GM21367 (cell line): ENCODE measurements around the gene FARSB.
A peak's percentile ranks its signal among the peaks of the same experiment; 100 is the strongest.
"Not testable (repeated sequence)": the region's sequence is repeated elsewhere in the genome, so short reads cannot be mapped to it uniquely, and the experiment has no call there.

Source experiments
- ATAC-seq: cut with Tn5 transposase; IDR thresholded peaks from one replicate; pipeline ENCODE4 v1.9.1; 2021; ENCODE audit not compliant: unreplicated experiment

Gene FARSB

DNA sequence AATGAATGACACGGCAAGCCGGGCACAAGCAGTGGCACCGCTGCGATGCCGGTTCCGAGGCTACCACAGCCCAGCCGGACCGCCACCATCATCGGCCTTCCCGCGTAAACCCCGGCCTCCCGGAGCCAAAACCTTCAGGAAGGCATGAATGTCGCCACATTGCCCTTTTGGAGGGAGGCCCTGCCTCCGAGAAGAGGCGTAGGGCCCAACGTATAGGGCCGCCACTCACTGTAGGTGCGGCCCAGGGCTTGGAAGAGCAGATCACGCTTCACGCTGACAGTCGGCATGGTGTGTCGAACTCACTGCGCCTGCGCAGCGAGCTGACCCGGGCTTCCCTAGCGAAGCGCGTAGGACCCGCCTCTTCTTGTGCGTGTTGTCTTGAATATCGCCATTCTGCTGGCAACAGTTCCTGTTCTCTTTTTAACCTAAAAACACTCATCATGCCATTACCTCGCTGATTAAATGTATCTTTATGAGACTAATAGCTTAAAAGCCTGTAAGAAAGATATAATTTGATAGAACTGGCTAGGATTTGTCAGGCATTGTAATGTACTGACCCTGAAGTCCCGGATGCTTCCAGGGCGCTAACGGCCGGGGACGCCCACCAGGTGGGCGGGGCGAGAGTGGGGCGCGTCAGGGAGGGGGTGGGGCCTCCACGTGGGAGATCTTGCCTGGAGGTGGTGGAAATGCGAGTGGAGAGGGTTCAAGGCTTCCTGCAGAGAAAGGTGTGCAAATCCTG lies at the start of gene FARSB:
FARSB (minus strand) TSS at position 306 of the 739 bp plus-strand sequence; CDS start at position 287, 19 bp downstream.
- ATAC-seq, result peak; percentile 88

DNA sequence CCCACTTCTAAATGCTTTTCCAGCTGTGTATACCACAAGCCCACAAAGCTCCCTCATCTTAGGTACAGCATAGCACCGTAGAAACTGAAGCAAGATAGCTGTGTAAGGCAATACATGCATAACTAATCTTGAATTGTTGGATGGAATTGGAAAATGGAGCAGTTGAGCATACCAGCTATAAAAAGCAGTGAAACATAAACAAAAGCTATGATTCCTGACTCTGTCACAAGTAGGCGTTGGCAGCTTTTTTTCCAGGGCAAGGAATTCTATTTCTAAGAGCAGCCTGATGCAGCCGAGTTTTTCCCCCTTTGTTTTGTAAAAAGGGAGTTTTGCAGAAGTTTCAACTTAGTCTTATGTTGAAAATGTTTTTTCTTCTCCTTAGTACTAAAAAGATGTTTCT lies 48.0 kb upstream of the FARSB start:
- ATAC-seq, result no peak

DNA sequence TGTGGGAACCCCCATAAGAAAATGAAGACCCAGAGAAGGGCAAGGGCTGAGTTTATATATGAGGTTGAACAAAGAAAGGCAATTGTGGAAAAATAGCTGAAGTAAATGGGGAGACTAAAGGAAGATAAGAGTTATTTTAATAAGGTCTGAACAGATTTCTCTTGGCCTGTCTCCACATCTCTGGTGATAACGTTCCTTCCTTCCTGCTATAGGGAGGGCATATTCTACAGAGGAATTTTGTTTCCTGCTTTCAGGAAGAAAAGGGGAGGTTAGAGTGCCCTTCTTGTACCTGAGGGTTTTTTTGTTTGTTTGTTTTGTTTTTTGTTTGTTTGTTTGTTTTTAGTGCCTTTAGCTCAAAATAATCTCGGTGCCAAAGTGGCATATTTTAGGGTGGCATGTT lies 47.2 kb upstream of the FARSB start:
- ATAC-seq, result no peak

DNA sequence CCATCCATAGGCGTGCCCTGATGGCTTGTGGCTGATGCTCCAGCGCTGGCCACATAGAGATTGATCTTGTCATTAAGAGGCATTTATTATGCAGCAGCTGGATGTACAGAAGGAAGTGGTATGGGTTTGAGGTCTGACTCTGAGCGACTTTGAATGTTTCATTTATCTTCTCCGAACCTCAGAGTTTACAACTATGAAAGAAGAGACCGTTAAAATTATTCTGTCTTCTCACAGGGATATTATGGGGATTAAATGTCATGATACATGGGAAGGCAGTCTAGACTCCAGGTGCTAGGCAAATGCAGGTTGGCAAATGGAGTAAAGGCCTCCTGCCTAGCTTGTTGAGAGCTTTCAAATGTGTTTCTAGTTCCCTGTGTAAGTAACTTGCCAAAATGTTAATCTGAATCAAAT lies 45.8 kb upstream of the FARSB start:
- ATAC-seq, result no peak

DNA sequence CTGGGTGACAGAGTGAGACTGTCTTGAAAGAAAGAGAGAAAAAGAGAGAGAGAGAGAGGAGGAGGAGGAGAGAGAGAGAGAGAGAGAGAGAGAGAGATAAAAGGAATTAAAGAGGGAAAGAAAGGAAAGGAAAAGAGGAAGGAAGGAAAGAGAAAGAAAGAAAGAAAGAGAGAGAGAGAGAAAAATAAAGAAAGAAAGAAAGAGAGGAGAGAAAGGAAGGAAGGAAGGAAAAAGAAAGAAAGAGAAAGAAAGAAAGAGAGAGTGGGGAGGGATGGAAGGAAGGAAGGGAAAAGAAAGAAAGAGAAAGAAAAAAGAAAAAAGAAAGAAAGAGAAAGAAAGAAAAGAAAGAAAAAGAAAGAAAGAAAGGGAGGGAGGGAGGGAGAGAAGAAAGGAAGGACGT lies 45.3 kb upstream of the FARSB start:
- ATAC-seq, result no peak

DNA sequence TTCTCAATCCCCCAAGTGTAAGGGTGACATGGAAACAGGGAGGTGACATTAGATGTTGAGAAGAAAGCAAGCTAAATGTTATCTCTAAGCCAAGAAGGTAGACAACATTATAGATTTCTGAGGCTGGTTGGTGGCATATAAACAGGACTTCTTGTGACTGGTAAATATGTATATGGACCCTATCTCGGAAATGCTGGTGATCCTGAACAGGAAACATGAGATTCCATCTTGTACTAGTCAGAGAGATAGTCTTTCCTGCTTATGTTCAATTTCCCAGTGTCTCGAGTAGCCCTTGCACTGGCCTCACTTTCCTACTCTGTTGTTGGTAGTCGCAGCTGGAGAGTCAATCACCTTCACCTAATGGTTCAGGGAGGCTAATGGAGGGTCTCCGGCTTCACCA lies 42.4 kb upstream of the FARSB start:
- ATAC-seq, result no peak

DNA sequence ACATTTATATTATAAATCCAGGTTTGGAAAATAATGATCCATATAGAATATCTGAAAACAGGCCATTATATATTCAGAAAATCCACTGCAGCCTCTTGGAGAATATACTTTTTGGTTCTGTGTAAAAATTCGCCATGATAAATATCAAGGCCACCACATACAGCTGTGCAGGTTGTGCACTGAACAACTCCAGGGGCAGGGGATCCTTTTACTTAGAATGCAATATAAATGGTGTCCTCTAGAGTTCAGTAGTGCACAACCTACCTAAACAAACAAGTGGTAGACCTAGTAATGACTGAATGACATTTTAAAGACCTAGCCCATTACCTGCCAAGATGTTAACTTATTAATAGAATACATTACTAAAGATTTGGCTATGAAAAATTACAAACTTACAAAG lies 37.9 kb upstream of the FARSB start:
- ATAC-seq, result no peak

DNA sequence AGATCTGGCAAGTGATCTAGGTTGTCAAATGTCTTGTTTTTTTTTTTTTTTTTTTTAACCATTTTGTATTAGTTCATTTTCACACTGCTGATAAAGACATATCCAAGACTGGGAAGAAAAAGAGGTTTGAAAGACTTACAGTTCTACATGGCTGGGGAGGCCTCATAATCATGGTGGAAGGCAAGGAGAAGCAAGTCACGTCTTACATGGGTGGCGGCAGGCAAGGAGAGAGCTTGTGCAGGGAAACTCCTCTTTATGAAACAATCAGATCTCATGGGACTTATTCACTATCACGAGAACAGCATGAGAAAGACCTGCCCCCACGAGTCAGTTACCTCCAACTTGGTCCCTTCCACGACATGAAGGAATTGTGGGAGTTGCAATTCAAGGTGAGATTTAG lies 37.5 kb upstream of the FARSB start:
- ATAC-seq, result not testable (repeated sequence)

DNA sequence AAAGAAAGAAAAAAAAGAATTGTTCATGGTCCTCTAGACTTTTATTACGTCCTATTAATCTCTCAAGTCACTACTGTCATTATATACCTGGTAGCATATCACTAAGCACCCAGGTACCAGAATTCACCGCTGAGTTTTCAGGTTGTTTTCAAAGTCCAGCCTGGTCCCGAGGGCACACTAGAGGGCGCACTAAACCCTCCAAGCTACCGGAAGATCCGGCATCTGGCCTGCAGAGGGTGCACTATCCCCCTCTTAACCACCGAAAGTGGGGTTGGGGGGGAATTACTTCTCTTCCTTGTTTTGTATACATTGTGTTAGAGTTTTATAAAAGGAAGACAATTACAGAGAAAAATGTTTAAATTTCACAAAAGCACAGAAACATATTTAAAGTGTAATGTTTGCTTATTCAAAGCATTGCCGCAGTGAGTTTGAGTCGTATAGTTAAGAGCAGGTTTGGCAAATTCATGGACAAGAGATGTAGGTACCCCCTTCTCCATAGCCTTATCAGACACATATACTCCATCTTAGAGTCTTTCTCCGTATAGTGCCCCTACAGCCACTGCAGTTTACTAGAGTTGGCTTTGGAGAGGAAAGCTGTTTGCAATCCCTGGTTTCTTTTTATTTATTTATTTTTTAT lies 34.8 kb upstream of the FARSB start:
- peak; percentile 91 for ATAC-seq

DNA sequence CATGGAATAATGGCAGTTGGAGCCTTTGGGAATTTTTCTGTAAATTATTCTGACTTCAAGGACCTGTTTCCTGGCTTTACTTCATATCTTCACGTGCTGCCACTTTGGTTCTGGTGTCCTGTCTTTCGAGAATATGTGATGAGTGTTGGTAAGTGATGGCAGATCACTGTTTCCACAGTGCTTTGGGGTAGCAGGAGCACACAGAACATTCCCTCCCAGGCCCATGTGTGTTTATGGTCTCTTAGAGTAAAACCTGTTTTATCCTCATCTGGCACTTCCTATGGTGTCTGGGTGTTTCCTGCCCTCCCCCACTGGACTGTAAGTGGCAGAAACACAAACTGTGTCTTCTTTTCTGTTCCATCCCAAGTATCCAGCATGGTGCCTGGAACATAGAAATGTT lies 33.4 kb upstream of the FARSB start:
- ATAC-seq, result no peak

DNA sequence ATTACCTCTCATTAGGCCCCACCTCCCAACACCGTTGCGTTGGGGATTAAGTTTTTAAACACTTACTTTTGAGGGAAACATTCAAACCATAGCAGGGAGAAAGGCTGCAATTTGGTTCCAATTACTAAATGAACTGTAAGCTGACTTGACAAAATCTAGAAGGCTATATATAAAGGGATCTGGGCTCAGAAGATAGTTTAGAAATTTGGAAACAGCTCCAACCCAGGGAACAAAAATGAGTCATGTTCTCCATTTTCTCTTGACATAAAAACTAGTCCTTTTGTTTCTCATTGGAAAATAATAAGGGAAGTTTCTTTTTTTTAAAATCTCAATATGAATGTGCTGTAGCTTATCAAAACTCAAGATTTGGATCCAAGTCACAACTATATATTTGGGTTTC lies 33.0 kb upstream of the FARSB start:
- no peak for ATAC-seq

DNA sequence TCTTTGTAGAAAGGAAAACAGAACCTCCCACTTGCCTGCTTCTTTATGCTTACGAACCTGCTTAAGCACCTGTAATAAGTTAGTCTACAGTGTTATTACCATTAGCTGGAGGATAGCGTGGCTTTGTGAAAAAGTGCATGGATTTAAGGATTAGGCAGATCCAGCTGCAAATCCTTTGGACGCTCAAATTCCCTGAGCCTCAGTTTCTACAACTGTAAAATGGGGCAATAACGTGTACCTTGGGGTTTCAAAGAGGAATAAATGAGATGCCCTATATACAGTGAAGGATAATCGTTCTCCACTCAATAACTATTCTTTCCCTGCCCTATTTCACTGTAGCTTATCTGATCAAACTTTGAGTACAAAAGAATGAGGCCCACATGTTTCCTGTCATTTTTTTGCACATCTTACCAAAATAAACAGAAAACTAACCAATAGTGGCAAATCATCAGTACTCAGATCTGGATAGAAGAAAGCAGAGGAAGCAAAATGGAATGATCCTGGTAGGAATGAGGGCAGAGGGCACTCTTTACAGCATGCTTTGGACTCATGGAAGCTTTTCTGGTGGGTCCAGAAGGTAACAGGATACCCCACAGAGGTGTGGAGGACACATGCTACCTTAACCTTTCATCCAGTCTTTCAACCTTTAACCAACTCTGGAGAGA lies 30.3 kb upstream of the FARSB start:
- ATAC-seq, result no peak

DNA sequence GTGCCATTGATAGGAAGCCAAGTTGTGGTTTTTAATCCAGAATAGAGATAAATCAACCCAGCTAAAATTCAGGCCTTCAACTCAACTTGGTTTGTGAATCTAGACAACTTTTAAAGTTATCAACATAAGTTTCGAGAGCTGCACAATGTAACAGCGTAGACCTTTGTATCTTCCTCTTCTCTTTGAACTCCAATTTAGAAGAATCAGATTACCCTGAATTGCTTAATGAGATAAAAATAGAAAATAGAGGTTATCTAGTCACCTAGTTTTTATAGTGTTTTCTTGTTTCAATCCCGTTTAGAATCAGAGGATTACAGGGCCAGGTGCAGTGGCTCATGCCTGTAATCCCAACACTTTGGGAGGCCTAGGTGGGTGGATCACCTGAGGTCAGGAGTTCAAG lies 27.9 kb upstream of the FARSB start:
- no peak for ATAC-seq

DNA sequence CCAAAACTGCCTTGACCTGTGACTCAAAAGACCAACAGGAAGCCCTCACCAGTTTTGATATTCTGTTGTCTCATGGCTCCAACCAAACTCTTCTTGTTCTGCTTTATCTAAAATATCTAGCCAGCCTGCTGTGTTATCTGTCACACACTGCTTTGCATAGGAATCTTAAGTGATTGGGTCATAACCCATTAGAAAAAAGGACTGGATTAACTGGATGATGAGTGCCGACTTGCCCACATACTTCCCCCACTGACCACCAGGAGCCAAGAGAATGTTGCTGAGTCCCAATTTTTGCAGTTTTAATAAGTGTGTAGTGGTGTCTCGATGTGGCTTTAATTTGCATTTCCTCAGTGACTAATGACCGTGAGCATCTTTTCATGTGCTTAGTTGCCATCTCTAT lies 22.1 kb upstream of the FARSB start:
- ATAC-seq, result no peak

DNA sequence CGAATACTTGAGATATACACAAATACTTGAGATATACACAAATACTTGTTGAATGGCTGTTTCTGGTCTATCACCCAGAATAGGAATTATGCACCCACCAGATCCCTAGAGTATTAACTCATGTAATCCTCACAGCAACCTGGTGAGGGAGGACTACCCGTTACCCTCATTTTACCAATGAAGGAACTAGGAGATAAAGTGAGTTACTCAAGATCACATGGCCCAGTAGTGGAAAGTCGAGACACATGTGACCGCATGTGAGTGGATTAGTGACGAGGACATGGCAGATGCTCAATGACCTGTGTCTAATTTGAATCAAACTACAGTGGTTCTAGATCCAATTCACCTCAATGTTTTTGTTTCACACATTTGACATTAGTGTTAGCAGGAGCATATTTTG lies 18.0 kb upstream of the FARSB start:
- ATAC-seq, result no peak

DNA sequence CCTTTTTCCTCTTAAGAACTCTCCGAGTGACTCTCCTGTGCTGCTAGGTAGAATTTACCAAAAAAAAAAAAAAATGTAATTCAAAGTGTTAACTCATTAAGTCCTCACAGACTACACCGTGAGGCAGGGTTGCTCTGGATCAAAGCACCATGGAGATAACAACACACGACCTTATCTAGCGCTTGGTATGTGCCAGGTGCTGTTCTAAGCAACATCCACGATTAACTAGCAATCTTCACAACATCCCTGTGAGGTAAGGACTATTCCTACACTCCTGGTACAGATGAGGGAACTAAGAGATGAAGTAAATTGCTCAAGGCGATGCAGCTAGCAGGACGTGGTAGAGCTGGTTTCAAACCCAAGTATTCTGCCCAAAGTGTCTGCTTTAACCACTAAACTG lies 17.4 kb upstream of the FARSB start:
- ATAC-seq, result no peak

DNA sequence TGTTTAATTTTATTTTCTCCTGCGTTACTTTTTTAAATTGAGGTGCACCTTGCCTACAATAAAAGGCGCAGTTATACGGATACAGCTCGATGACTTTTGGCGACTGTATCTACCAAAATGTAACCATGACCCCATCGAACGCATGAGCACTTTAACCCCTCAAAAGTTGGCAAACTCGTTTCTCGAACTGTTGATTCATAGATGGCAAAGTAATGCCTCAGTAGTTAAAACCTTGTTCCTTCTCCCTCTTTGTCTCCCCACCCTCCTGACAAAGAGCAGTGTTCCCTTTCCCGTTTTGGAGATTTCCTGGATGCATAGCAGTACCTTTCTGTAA lies 16.1 kb upstream of the FARSB start:
- ATAC-seq, result no peak

DNA sequence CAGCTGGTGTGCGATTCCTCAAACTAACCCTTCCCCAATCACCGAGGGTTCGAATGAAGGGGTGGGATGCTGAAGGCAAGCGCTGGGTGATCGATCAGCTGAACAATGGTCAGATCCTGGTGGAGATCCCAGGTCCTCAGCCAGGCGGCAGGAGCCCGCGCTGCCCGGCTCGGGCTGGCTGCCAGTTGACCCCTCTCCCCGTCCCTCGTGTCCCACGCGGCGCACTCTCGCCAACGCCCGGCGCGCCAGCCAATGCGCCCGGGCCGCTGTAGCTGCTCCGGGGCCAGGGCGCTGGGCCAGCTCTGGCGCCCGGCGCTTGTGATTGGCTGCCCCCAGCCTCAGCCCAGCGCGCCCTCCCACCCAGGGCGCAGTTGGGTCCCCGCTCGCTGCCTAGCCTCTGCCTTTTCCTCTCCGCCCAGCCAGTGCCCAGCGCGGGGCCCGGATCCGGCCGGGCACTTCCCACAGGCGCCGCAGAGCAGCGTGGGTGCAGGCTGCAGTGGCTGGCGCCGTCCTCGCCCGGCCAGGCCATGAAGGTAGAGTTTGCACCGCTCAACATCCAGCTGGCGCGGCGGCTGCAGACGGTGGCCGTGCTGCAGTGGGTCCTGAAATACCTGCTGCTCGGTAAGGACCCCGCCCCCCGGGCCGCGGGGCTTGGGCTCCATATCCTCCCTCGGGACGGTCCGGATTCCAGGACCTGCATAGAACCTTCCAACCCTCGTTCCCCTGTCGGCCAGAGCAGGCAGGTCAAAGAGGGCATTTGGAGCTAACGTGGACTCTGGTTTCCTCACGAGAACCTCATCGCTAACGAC lies 15.6 kb upstream of the FARSB start, which contains the start of gene MOGAT1:
MOGAT1 (plus strand) TSS at position 400 of the 809 bp plus-strand sequence; CDS start at position 528, 128 bp downstream.
- no peak for ATAC-seq

DNA sequence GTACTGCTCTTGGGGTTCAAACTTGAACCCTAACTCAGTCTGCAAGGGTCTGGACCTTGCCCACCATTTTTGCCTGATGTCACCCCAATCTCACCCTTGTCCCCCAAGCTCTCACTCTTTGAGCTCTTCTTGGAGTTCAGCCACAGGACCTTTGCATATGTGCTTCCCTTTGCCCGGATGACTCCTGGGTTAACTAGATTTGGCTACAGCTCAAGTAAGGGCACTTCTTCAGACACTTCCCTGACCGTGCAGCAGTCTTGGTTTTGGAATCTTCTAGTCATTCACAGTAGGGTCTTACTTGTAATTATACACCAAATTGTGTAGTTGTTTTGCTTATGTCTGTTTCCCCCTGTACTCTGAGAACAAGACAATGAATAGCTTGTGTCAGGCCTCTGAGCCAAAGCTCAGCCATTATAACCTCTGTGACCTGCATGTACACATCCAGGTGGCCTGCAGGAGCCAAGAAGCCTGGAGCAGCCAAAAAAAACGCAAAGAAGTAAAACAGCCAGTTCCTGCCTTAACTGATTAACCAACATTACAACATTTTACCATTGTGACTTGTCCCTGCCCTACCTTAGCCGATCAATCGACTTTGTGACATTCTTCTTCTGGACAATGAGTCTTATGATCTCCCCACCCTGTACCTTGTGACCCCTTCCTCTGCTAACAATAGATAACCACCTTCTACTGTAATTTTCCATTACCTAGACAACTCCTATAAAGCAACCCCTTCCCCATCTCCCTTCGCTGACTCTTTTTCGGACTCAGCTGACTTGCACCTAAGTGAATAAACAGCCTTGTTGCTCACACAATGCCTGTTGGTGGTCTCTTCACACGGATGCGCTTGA lies 14.5 kb upstream of the FARSB start:
- no peak for ATAC-seq

DNA sequence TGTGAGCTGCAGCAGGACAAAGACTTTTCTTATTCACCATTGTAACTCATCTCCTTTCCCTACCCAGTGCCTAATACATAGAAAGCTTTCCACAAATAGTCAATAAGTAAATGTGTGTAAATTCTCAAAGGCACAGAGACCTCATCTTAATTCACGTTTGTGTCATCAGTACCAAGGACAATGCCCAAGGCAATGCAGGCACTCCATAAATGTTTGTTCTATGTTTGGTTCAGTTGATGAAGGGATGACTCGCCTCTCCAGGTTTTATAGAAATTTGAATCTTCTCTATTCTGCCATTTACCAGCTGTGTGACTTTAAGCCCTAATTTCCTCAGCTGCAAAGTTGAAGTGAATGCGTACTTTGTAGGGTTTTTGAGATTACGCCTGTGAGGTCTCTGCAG lies 13.5 kb upstream of the FARSB start:
- no peak for ATAC-seq
